Measurements from ENCODE around the gene PRKN.

PRKN gene

GRCh38 chr6:161915456-161915964, 812.1 kb downstream of the PRKN start:
- Histone ChIP-seq H3K4me2 (ENCODE audit: low read depth, low read length) (no peak overlapping the region), H2AFZ (ENCODE audit: low read length) (no peak overlapping the region), H3K9me3 (replicated peaks; ENCODE audit: insufficient read depth, low read length) (no peaks in the 10 kb centered on the region), H3K36me3 (replicated peaks; ENCODE audit: insufficient read depth, low read length) (no peaks in the 10 kb centered on the region), H3K79me2 (ENCODE audit: low read length) (no peaks in the 10 kb centered on the region), H3K27ac (ENCODE audit: low read length) (no peak overlapping the region), H3K9ac (ENCODE audit: low read length) (no peak overlapping the region), H3K27me3 (replicated peaks; ENCODE audit: insufficient read depth, low read length) (no peaks in the 10 kb centered on the region), H3F3A (ENCODE audit: insufficient read depth, low read length) (no peaks in the 10 kb centered on the region), H4K20me1 (ENCODE audit: insufficient read depth, low read length) (no peaks in the 10 kb centered on the region), H3K4me3 (ENCODE audit: low read length) (no peak overlapping the region), H3K4me1 (ENCODE audit: low read length) (no peaks in the 10 kb centered on the region; the same call in 1 of the 2 replicates), H3K9me2 (replicated peaks; ENCODE audit: insufficient read depth, low read length) (no peaks in the 10 kb centered on the region)
- TF ChIP-seq, protein P1, sequence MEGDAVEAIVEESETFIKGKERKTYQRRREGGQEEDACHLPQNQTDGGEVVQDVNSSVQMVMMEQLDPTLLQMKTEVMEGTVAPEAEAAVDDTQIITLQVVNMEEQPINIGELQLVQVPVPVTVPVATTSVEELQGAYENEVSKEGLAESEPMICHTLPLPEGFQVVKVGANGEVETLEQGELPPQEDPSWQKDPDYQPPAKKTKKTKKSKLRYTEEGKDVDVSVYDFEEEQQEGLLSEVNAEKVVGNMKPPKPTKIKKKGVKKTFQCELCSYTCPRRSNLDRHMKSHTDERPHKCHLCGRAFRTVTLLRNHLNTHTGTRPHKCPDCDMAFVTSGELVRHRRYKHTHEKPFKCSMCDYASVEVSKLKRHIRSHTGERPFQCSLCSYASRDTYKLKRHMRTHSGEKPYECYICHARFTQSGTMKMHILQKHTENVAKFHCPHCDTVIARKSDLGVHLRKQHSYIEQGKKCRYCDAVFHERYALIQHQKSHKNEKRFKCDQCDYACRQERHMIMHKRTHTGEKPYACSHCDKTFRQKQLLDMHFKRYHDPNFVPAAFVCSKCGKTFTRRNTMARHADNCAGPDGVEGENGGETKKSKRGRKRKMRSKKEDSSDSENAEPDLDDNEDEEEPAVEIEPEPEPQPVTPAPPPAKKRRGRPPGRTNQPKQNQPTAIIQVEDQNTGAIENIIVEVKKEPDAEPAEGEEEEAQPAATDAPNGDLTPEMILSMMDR (IDR thresholded peaks at IDR 0.05; ENCODE audit: low read length): no peak
- TF ChIP-seq EZH2phosphoT487 (IDR thresholded peaks at IDR 0.05; ENCODE audit: low read length) (no peak), EZH2 (optimal IDR thresholded peaks at IDR 0.05; ENCODE audit: low read depth, low read length) (no peak)
- no peak for DNase-seq

- no peaks in the 10 kb centered on the region for H3K79me2 ChIP-seq (ENCODE audit: low read length)
- no peaks in the 10 kb centered on the region for H4K20me1 ChIP-seq (ENCODE audit: insufficient read depth, low read length)
- H3K9me2 ChIP-seq (replicated peaks; ENCODE audit: insufficient read depth, low read length): no peaks in the 10 kb centered on the region
- no peak overlapping the region for H3K4me3 ChIP-seq (ENCODE audit: low read length)
- no peaks in the 10 kb centered on the region for H3F3A ChIP-seq (ENCODE audit: insufficient read depth, low read length)
- no peaks in the 10 kb centered on the region for H3K27me3 ChIP-seq (replicated peaks; ENCODE audit: insufficient read depth, low read length)
- H3K27ac ChIP-seq (ENCODE audit: low read length): no peak overlapping the region
- H3K9me3 ChIP-seq (replicated peaks; ENCODE audit: insufficient read depth, low read length): no peaks in the 10 kb centered on the region
- no peak overlapping the region for H3K9ac ChIP-seq (ENCODE audit: low read length)
- H3K36me3 ChIP-seq (replicated peaks; ENCODE audit: insufficient read depth, low read length): no peaks in the 10 kb centered on the region
- H3K4me1 ChIP-seq (ENCODE audit: low read length): no peaks in the 10 kb centered on the region
- no peak for DNase-seq
- TF ChIP-seq EZH2phosphoT487 (IDR thresholded peaks at IDR 0.05; ENCODE audit: low read length) (no peak), EZH2 (optimal IDR thresholded peaks at IDR 0.05; ENCODE audit: low read depth, low read length) (no peak)
- TF ChIP-seq, protein P1 (IDR thresholded peaks at IDR 0.05; ENCODE audit: low read length): no peak
- no peak overlapping the region for H3K4me2 ChIP-seq (ENCODE audit: low read depth, low read length)
- no peak overlapping the region for H2AFZ ChIP-seq (ENCODE audit: low read length)
Observed at GRCh38 chr6:161908872-161909271, 818.7 kb downstream of the PRKN start.

GRCh38 chr6:161906571-161906970, 821.0 kb downstream of the PRKN start:
- Histone ChIP-seq H2AFZ (ENCODE audit: low read length) (no peak overlapping the region), H4K20me1 (ENCODE audit: insufficient read depth, low read length) (no peaks in the 10 kb centered on the region), H3K27me3 (replicated peaks; ENCODE audit: insufficient read depth, low read length) (no peaks in the 10 kb centered on the region), H3K9me3 (replicated peaks; ENCODE audit: insufficient read depth, low read length) (no peaks in the 10 kb centered on the region), H3K36me3 (replicated peaks; ENCODE audit: insufficient read depth, low read length) (no peaks in the 10 kb centered on the region), H3K9me2 (replicated peaks; ENCODE audit: insufficient read depth, low read length) (no peaks in the 10 kb centered on the region), H3K4me3 (ENCODE audit: low read length) (no peak overlapping the region), H3K4me1 (ENCODE audit: low read length) (no peaks in the 10 kb centered on the region), H3F3A (ENCODE audit: insufficient read depth, low read length) (no peaks in the 10 kb centered on the region), H3K79me2 (ENCODE audit: low read length) (no peaks in the 10 kb centered on the region), H3K4me2 (ENCODE audit: low read depth, low read length) (no peak overlapping the region), H3K9ac (ENCODE audit: low read length) (no peak overlapping the region), H3K27ac (ENCODE audit: low read length) (no peak overlapping the region)
- no peak for DNase-seq
- TF ChIP-seq EZH2phosphoT487 (IDR thresholded peaks at IDR 0.05; ENCODE audit: low read length): no peak
- TF ChIP-seq, protein P1 (IDR thresholded peaks at IDR 0.05; ENCODE audit: low read length): no peak
- TF ChIP-seq EZH2 (optimal IDR thresholded peaks at IDR 0.05; ENCODE audit: low read depth, low read length): no peak
